Ascending aorta (tissue), 2 donors: ENCODE results near the gene ADGRB3. TPM values are rescaled to one million over a fixed set of nuclear protein-coding genes. Genes with fewer than 3 reads are reported as not detected.

ENCODE experiments used
- DNase-seq, 2 donors: peaks; one replicate each; pipeline ENCODE4 v3.0.0-alpha.2; 2019; ENCODE audit warnings: low spot score in 2 of 2
- H3K27ac ChIP-seq, 2 donors: fragments of 200-600 bp; sonication (generic); one replicate each; pipeline ENCODE4 v1.5.1; 2016 to 2017; ENCODE audit warnings: mild to moderate bottlenecking in 1 of 2
- H3K27me3 ChIP-seq: fragments of 200-600 bp; sonication (generic); one replicate; pipeline ENCODE4 v1.5.1; 2017
- H3K36me3 ChIP-seq, 2 donors: fragments of 200-600 bp; sonication (generic); one replicate each; pipeline ENCODE4 v1.5.1; 2016
- H3K4me1 ChIP-seq, 2 donors: fragments of 200-600 bp; sonication (generic); one replicate each; pipeline ENCODE4 v1.5.1; 2016 to 2017; ENCODE audit warnings: mild to moderate bottlenecking in 1 of 2
- H3K4me3 ChIP-seq, 2 donors: fragments of 200-600 bp; sonication (generic); one replicate each; pipeline ENCODE4 v1.5.1; 2016 to 2017; ENCODE audit warnings: mild to moderate bottlenecking in 1 of 2
- H3K9me3 ChIP-seq, 2 donors: fragments of 200-600 bp; sonication (generic); one replicate each; pipeline ENCODE4 v1.5.1; 2016
- intact Hi-C: fragments of 100-400 bp; cut with DNase I; formaldehyde crosslinking; loops from one replicate; pipeline ENCODE4 v1.15.1; 2023
- total RNA-seq: library from RNA; depleted of rRNA; stranded (reverse); fragments of >200 nt; gene quantifications from one replicate; pipeline ENCODE4 v1.1.0, GENCODE V29; 2016
- TF ChIP-seq, protein P1 (sequence below), 3 experiments: fragments of 200-600 bp in 2 of 3; fragments of 450-650 bp in 1 of 3; sonication (generic) in 2 of 3; IDR thresholded peaks; one replicate each; pipeline ENCODE4 v1.5.1; 2016 to 2019; ENCODE audit warnings: antibody characterized with exemption in 3 of 3, mild to moderate bottlenecking in 1 of 3, moderate library complexity in 1 of 3

Gene ADGRB3
- total RNA-seq, 1 donor from 2014 or later, result 4.4 TPM

DNA sequence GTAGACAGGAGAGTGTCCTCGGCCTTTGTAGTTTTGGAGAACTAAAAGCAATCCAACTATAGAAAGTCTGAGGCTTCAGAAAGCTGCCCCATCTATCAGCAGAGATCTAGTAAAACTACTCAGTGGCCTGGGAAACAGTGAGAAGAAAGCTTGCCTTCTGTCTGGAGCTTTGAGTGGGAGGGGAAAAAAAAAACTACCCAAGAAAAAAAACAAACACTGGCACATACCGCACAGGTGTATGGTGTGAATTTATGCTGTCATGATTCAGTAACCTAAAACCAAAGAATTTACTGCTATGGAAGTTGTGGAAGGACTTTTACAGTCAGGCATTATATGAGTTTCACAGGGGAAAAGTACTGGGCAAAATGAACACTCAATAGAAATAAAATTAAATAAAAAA is 280.5 kb downstream of the ADGRB3 start:
- H3K36me3 ChIP-seq, result no peaks in the 10 kb centered on the region
- TF ChIP-seq, protein P1, sequence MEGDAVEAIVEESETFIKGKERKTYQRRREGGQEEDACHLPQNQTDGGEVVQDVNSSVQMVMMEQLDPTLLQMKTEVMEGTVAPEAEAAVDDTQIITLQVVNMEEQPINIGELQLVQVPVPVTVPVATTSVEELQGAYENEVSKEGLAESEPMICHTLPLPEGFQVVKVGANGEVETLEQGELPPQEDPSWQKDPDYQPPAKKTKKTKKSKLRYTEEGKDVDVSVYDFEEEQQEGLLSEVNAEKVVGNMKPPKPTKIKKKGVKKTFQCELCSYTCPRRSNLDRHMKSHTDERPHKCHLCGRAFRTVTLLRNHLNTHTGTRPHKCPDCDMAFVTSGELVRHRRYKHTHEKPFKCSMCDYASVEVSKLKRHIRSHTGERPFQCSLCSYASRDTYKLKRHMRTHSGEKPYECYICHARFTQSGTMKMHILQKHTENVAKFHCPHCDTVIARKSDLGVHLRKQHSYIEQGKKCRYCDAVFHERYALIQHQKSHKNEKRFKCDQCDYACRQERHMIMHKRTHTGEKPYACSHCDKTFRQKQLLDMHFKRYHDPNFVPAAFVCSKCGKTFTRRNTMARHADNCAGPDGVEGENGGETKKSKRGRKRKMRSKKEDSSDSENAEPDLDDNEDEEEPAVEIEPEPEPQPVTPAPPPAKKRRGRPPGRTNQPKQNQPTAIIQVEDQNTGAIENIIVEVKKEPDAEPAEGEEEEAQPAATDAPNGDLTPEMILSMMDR (IDR thresholded peaks at IDR 0.05), result no peak
- no peak for DNase-seq
- H3K27ac ChIP-seq, result no peak overlapping the region
- no peaks in the 10 kb centered on the region for H3K4me1 ChIP-seq
- intact Hi-C loops, result no loop called here
- H3K4me3 ChIP-seq, result no peak overlapping the region
- H3K9me3 ChIP-seq, result no peaks in the 10 kb centered on the region
- H3K27me3 ChIP-seq, result no peaks in the 10 kb centered on the region

DNA sequence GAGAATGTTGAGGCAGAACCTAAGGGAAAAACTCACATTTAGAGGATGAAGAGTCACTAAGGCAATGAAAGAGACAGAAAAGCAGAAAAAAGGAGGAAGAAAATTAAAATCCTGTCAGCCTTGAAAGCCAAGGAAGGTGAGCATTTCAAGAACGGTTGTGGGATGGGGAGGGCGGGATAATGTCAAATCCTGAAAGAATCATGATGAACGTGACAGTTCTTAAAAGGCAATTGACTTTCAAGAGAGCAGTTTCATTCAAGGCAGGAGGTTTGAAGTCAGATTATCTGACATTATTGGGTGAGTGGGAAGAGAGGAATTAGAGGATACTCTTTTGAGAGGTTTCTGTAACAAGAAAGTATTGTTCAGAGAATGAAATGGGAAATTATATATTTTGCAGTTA is 284.5 kb downstream of the ADGRB3 start:
- intact Hi-C loops, result no loop called here
- no peak for DNase-seq
- Histone ChIP-seq H3K27me3 (no peaks in the 10 kb centered on the region), H3K36me3 (no peaks in the 10 kb centered on the region), H3K4me3 (no peak overlapping the region), H3K4me1 (no peaks in the 10 kb centered on the region), H3K27ac (no peak overlapping the region), H3K9me3 (no peaks in the 10 kb centered on the region)
- TF ChIP-seq, protein P1 (IDR thresholded peaks at IDR 0.05), result no peak

DNA sequence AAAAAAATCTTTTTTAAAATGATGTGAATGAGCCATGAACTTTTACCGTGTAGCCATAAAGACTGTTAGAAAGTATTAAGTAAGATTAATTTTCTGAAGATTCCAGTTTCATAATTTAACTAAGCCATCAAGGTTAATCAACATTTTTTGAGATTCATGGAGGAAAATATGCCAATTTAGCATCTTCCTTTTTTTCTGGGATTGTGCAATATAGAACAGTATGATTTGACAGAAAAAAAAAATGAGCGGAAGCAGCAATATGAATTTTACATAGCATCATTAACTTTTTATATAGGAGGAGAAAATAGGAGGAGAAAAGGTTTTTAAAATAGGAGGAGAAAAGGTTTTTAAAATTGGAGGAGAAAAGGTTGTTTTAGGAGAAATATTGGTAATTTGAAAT is 306.3 kb downstream of the ADGRB3 start:
- TF ChIP-seq, protein P1 (IDR thresholded peaks at IDR 0.05), result no peak
- no peaks in the 10 kb centered on the region for H3K4me1 ChIP-seq
- H3K27ac ChIP-seq, result no peak overlapping the region
- H3K36me3 ChIP-seq, result no peaks in the 10 kb centered on the region
- no peaks in the 10 kb centered on the region for H3K9me3 ChIP-seq
- H3K27me3 ChIP-seq, result no peaks in the 10 kb centered on the region
- DNase-seq, result no peak
- intact Hi-C loops, result no loop called here
- H3K4me3 ChIP-seq, result no peak overlapping the region

DNA sequence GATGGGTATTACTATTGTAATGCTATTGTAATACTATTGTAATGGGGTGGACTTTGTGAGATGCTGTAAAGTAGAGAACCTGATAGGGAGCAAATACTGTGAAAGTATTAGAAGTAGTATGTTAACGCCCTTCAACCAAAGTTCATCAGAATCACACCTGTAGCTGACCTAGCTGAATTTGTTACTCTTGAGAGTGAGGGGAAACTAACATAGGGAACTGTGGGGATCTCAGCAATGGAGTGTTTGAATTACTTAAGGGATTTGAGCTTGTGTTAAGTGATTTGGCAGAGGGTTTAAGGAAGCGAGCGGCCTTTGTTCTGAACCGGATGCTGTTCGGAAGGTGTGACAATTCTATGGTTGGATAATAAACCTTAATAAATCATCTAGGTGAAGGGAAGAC is 312.6 kb downstream of the ADGRB3 start:
- TF ChIP-seq, protein P1 (IDR thresholded peaks at IDR 0.05), result no peak
- H3K9me3 ChIP-seq, result no peaks in the 10 kb centered on the region
- H3K4me1 ChIP-seq, result no peaks in the 10 kb centered on the region
- intact Hi-C loops, result no loop called here
- H3K36me3 ChIP-seq, result no peaks in the 10 kb centered on the region
- no peaks in the 10 kb centered on the region for H3K27me3 ChIP-seq
- no peak overlapping the region for H3K27ac ChIP-seq
- no peak overlapping the region for H3K4me3 ChIP-seq
- DNase-seq, result no peak

DNA sequence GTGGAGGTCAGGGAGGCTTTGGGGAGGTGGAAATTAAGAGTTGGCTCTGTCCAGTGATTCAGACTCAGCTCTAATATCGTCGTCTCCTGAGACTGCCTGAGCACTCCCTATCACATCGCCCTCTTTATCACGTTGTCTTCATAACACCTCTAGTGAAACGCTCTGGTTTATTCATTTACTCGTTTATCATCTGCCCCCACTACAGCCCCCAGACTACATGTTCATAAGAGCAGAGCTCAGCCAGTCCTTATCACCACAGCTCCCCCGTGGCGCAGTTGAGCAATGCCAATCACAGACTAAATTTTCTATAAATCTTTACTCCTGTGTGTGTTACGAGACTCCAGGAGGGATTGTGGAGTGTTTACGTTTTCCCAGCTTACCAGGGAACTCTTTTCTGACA is 316.2 kb downstream of the ADGRB3 start:
- Histone ChIP-seq H3K9me3 (no peaks in the 10 kb centered on the region), H3K4me3 (no peak overlapping the region), H3K36me3 (no peaks in the 10 kb centered on the region), H3K27me3 (no peaks in the 10 kb centered on the region), H3K4me1 (no peaks in the 10 kb centered on the region), H3K27ac (no peak overlapping the region)
- DNase-seq, result no peak
- TF ChIP-seq, protein P1 (IDR thresholded peaks at IDR 0.05), result no peak
- intact Hi-C loops, result no loop called here

DNA sequence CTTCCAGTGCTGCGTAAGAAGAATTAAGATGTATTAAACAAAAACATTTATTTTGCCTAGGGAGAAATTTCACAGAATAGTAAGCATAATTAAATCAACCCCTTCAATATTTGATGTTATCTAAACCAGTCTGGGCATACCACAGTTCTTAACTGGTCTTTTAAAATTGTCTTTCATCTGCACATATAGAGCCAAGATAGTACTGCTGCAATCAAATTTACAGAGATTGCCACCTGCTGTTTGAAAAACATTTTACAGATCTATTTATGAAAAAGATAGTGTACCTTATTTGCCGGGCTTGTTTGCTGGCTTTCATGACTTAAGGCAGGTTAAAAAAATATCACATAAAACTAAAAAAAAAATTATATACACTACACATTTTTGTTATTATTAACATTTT is 323.2 kb downstream of the ADGRB3 start:
- TF ChIP-seq, protein P1 (IDR thresholded peaks at IDR 0.05), result peak in 1 of 3 experiments; percentile 24
- no peaks in the 10 kb centered on the region for H3K27me3 ChIP-seq
- H3K27ac ChIP-seq, result no peak overlapping the region
- no peaks in the 10 kb centered on the region for H3K36me3 ChIP-seq
- H3K9me3 ChIP-seq, result no peaks in the 10 kb centered on the region
- intact Hi-C loops, result no loop called here
- DNase-seq, result no peak
- H3K4me1 ChIP-seq, result no peaks in the 10 kb centered on the region
- no peak overlapping the region for H3K4me3 ChIP-seq
